HL-60 (cell line): Measurements from ENCODE around the gene IQCK.

Experiments
- SPI1 ChIP-seq: IDR thresholded peaks from 2 replicates; pipeline ENCODE4 v1.6.1; 2012; ENCODE audit warnings: low read depth, mild to moderate bottlenecking, borderline replicate concordance
- TF ChIP-seq, protein P1 (sequence below): IDR thresholded peaks from one replicate; pipeline ENCODE4 v1.5.1; 2011; ENCODE audit warnings: low read length, control low read depth, inconsistent platforms; ENCODE audit not compliant: insufficient read depth

DNA sequence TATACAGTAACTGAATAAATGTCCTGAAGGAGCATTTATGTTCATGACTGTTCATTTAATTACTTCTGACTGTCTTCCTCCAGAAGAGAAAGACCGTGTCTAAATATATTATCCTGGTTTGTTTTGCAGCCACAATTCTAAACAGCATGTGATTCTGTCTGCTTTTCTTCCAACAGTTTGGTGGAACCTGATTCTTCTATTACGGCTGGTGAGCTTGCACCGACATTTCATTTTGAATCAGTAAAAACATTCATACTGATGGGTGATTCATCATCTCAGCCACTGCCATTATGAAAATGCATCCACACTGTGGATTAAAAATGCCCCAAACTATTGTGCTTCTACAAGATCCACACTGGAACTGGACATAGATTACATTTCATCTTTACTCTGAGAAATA lies 17.0 kb upstream of the IQCK start:
- TF ChIP-seq, protein P1, sequence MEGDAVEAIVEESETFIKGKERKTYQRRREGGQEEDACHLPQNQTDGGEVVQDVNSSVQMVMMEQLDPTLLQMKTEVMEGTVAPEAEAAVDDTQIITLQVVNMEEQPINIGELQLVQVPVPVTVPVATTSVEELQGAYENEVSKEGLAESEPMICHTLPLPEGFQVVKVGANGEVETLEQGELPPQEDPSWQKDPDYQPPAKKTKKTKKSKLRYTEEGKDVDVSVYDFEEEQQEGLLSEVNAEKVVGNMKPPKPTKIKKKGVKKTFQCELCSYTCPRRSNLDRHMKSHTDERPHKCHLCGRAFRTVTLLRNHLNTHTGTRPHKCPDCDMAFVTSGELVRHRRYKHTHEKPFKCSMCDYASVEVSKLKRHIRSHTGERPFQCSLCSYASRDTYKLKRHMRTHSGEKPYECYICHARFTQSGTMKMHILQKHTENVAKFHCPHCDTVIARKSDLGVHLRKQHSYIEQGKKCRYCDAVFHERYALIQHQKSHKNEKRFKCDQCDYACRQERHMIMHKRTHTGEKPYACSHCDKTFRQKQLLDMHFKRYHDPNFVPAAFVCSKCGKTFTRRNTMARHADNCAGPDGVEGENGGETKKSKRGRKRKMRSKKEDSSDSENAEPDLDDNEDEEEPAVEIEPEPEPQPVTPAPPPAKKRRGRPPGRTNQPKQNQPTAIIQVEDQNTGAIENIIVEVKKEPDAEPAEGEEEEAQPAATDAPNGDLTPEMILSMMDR = no peak
- no peak for TF ChIP-seq SPI1
